WTC11 (cell line): ENCODE measurements around the gene CLCN6. TPM values are rescaled to one million over a fixed set of nuclear protein-coding genes. Genes with fewer than 3 reads are reported as not detected.

ENCODE experiments used
- ATAC-seq: fragments of 200-7000 bp; cut with Tn5 transposase; 2 replicates; pipeline ENCODE4 v1.10.0; 2021; ENCODE audit warnings: mild to moderate bottlenecking, moderate library complexity
- CTCF ChIA-PET: fragments of 300-600 bp; sonication (Branson Sonifier 250); formaldehyde crosslinking; loops from one replicate; lab custom pipeline; 2021; ENCODE audit warnings: antibody characterized with exemption; lab: Charles Lee
- POLR2A ChIA-PET: fragments of 350-600 bp; sonication (Branson Sonifier 250); formaldehyde crosslinking; loops from one replicate; lab custom pipeline; 2021; ENCODE audit warnings: antibody characterized with exemption; lab: Charles Lee
- DNase-seq: peaks from one replicate; pipeline ENCODE4 v3.0.0; 2021; ENCODE audit warnings: low spot score
- H3K27ac Mint-ChIP-seq: 2 replicates; pipeline ENCODE4 v1.8.0; 2021; ENCODE audit warnings: mixed read lengths
- H3K27me3 Mint-ChIP-seq: 2 replicates; pipeline ENCODE4 v1.8.0; 2021; ENCODE audit warnings: low read depth, mild to moderate bottlenecking, moderate library complexity, mixed read lengths
- H3K36me3 Mint-ChIP-seq: 2 replicates; pipeline ENCODE4 v1.8.0; 2021; ENCODE audit warnings: mixed read lengths
- H3K4me1 Mint-ChIP-seq: 2 replicates; pipeline ENCODE4 v1.8.0; 2022; ENCODE audit warnings: mixed read lengths
- H3K4me3 Mint-ChIP-seq: 2 replicates; pipeline ENCODE4 v1.8.0; 2021; ENCODE audit warnings: mild to moderate bottlenecking, moderate library complexity, mixed read lengths
- H3K9me3 Mint-ChIP-seq: 2 replicates; pipeline ENCODE4 v1.8.0; 2021; ENCODE audit warnings: mixed read lengths
- ATF1 ChIP-seq: sonication (generic); formaldehyde crosslinking; IDR thresholded peaks from 2 replicates; pipeline ENCODE4 v1.8.1; 2023; ENCODE audit warnings: mild to moderate bottlenecking, moderate library complexity, missing genetic modification reagents
- CREB1 ChIP-seq: sonication (generic); formaldehyde crosslinking; IDR thresholded peaks from 2 replicates; pipeline ENCODE4 v1.8.0; 2023; ENCODE audit warnings: mild to moderate bottlenecking, missing genetic modification reagents
- FOXJ3 ChIP-seq: sonication (generic); formaldehyde crosslinking; IDR thresholded peaks from 2 replicates; pipeline ENCODE4 v1.9.0; 2021; ENCODE audit warnings: missing genetic modification reagents, mild to moderate bottlenecking, borderline replicate concordance
- FOXK1 ChIP-seq: sonication (generic); formaldehyde crosslinking; IDR thresholded peaks from 2 replicates; pipeline ENCODE4 v1.8.0; 2022; ENCODE audit warnings: mild to moderate bottlenecking, moderate library complexity, missing genetic modification reagents
- GABPB1 ChIP-seq: sonication (generic); formaldehyde crosslinking; IDR thresholded peaks from 2 replicates; pipeline ENCODE4 v1.8.1; 2023; ENCODE audit warnings: mild to moderate bottlenecking, missing genetic modification reagents
- HMGA2 ChIP-seq: fragments of 250-450 bp; sonication (Bioruptor Pico); IDR thresholded peaks from 2 replicates; pipeline ENCODE4 v1.4.0; 2021; ENCODE audit warnings: mild to moderate bottlenecking, moderate library complexity
- KAT7 ChIP-seq: sonication (generic); formaldehyde crosslinking; IDR thresholded peaks from 2 replicates; pipeline ENCODE4 v1.8.1; 2023; ENCODE audit warnings: missing genetic modification reagents, mild to moderate bottlenecking, borderline replicate concordance
- NFATC4 ChIP-seq: fragments of 250-450 bp; sonication (Bioruptor Pico); IDR thresholded peaks from 2 replicates; pipeline ENCODE4 v1.9.0; 2021; ENCODE audit warnings: mild to moderate bottlenecking
- NFE2L1 ChIP-seq: sonication (generic); formaldehyde crosslinking; IDR thresholded peaks from 2 replicates; pipeline ENCODE4 v1.8.1; 2023; ENCODE audit warnings: missing genetic modification reagents
- NFYB ChIP-seq: sonication (generic); formaldehyde crosslinking; conservative IDR thresholded peaks from 2 replicates; pipeline ENCODE4 v1.8.0; 2022; ENCODE audit warnings: low read depth, missing genetic modification reagents
- NR1H2 ChIP-seq: sonication (generic); formaldehyde crosslinking; IDR thresholded peaks from 2 replicates; pipeline ENCODE4 v1.9.0; 2021; ENCODE audit warnings: mild to moderate bottlenecking, moderate library complexity, missing genetic modification reagents
- OVOL2 ChIP-seq: fragments of 250-450 bp; sonication (Bioruptor Pico); IDR thresholded peaks from 2 replicates; pipeline ENCODE4 v1.9.0; 2021; ENCODE audit warnings: mild to moderate bottlenecking, borderline replicate concordance
- RORB ChIP-seq: fragments of 250-450 bp; sonication (Bioruptor Pico); IDR thresholded peaks from 2 replicates; pipeline ENCODE4 v1.9.0; 2021; ENCODE audit warnings: mild to moderate bottlenecking
- SMAD3 ChIP-seq: sonication (generic); formaldehyde crosslinking; IDR thresholded peaks from 2 replicates; pipeline ENCODE4 v1.8.0; 2022; ENCODE audit warnings: missing genetic modification reagents, mild to moderate bottlenecking, borderline replicate concordance
- SP1 ChIP-seq: sonication (generic); formaldehyde crosslinking; conservative IDR thresholded peaks from 2 replicates; pipeline ENCODE4 v1.8.1; 2022; ENCODE audit warnings: missing genetic modification reagents
- TEAD4 ChIP-seq: sonication (generic); formaldehyde crosslinking; IDR thresholded peaks from 2 replicates; pipeline ENCODE4 v1.8.0; 2022; ENCODE audit warnings: mild to moderate bottlenecking, missing genetic modification reagents
- ZNF396 ChIP-seq: fragments of 250-450 bp; sonication (Bioruptor Pico); IDR thresholded peaks from 2 replicates; pipeline ENCODE4 v1.8.0; 2021; ENCODE audit warnings: mild to moderate bottlenecking, moderate library complexity, borderline replicate concordance
- ZNF416 ChIP-seq: fragments of 250-450 bp; sonication (Bioruptor Pico); IDR thresholded peaks from 2 replicates; pipeline ENCODE4 v1.9.0; 2021; ENCODE audit warnings: mild to moderate bottlenecking, inconsistent platforms
- total RNA-seq: library from RNA; stranded (reverse); gene quantifications from 3 replicates; pipeline ENCODE4 v1.2.3, GENCODE V29; 2021
- TF ChIP-seq, protein P1 (sequence below): fragments of 250-450 bp; sonication (Bioruptor Pico); IDR thresholded peaks from 2 replicates; pipeline ENCODE4 v1.9.0; 2021; ENCODE audit warnings: mild to moderate bottlenecking
- TF ChIP-seq, protein P2 (sequence below): fragments of 200-600 bp; IDR thresholded peaks from 2 replicates; pipeline ENCODE4 v1.8.0; 2022; ENCODE audit warnings: antibody characterized with exemption
- TF ChIP-seq, protein P3 (sequence below): sonication (generic); formaldehyde crosslinking; IDR thresholded peaks from 2 replicates; pipeline ENCODE4 v1.8.0; 2022; ENCODE audit warnings: mild to moderate bottlenecking, missing genetic modification reagents
- TF ChIP-seq, protein P4 (sequence below): fragments of 250-450 bp; sonication (Bioruptor Pico); IDR thresholded peaks from 2 replicates; pipeline ENCODE4 v1.8.0; 2021; ENCODE audit warnings: mild to moderate bottlenecking
- TF ChIP-seq, protein P5 (sequence below): sonication (generic); formaldehyde crosslinking; IDR thresholded peaks from 2 replicates; pipeline ENCODE4 v1.8.1; 2022; ENCODE audit warnings: mild to moderate bottlenecking, moderate library complexity, missing genetic modification reagents
- TF ChIP-seq, protein P6 (sequence below): sonication (generic); formaldehyde crosslinking; IDR thresholded peaks from 2 replicates; pipeline ENCODE4 v1.8.1; 2023; ENCODE audit warnings: mild to moderate bottlenecking, missing genetic modification reagents
- TF ChIP-seq, protein P7 (sequence below): sonication (generic); formaldehyde crosslinking; IDR thresholded peaks from 2 replicates; pipeline ENCODE4 v1.8.0; 2022; ENCODE audit warnings: mild to moderate bottlenecking, missing genetic modification reagents

CLCN6 gene
- total RNA-seq, 1 experiment from 2014 or later = 22.3 TPM

DNA sequence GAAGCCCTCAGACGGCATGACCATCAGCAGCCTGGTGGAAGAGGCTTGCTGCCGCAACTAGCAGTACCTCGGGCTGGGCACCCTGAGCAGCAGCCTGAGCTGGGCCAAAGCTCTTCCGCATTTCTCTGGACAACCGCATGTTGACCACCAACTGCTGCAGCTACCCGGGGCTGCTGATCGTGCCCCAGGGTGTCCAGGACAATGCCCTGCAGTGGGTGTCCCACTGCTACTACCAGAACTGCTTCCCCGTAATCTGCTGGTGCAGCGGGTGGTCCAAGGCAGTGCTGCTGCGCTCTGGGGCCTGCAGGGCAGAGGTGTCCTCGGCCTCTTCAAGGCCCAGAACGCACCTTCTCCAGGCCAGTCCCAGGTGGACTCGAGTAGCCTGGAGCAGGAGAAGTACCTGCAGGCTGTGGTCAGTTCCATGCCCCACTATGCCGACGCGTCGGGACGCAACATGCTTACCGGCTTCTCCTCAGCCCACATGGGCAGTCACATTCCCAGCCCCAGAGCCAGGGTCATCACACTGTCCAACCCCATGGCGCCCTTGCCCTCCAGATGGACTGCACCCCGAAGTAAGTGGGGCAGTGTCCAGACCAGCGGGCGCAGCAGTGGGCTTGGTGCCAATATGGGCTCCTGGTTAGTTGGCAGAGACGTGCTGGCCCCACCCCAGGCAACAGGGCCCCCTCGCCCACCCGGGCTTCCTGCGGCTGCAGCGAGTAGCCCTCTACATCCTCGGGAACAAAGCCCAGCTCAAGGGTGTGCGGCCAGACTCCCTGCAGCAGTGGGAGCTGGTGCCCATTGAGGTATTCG is 72.3 kb downstream of the CLCN6 start (continued):
- no peak for TF ChIP-seq NFE2L1 (CRISPR knock-in tag)
- no peak for TF ChIP-seq TEAD4 (CRISPR knock-in tag)
- no peak for TF ChIP-seq NR1H2 (CRISPR knock-in tag)
- TF ChIP-seq, protein P1, sequence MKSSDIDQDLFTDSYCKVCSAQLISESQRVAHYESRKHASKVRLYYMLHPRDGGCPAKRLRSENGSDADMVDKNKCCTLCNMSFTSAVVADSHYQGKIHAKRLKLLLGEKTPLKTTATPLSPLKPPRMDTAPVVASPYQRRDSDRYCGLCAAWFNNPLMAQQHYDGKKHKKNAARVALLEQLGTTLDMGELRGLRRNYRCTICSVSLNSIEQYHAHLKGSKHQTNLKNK (CRISPR knock-in tag) = no peak
- TF ChIP-seq HMGA2 = no peak
- TF ChIP-seq, protein P2, sequence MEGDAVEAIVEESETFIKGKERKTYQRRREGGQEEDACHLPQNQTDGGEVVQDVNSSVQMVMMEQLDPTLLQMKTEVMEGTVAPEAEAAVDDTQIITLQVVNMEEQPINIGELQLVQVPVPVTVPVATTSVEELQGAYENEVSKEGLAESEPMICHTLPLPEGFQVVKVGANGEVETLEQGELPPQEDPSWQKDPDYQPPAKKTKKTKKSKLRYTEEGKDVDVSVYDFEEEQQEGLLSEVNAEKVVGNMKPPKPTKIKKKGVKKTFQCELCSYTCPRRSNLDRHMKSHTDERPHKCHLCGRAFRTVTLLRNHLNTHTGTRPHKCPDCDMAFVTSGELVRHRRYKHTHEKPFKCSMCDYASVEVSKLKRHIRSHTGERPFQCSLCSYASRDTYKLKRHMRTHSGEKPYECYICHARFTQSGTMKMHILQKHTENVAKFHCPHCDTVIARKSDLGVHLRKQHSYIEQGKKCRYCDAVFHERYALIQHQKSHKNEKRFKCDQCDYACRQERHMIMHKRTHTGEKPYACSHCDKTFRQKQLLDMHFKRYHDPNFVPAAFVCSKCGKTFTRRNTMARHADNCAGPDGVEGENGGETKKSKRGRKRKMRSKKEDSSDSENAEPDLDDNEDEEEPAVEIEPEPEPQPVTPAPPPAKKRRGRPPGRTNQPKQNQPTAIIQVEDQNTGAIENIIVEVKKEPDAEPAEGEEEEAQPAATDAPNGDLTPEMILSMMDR = no peak
- TF ChIP-seq FOXK1 = no peak
- no peak for TF ChIP-seq SMAD3 (CRISPR knock-in tag)
- TF ChIP-seq, protein P3, sequence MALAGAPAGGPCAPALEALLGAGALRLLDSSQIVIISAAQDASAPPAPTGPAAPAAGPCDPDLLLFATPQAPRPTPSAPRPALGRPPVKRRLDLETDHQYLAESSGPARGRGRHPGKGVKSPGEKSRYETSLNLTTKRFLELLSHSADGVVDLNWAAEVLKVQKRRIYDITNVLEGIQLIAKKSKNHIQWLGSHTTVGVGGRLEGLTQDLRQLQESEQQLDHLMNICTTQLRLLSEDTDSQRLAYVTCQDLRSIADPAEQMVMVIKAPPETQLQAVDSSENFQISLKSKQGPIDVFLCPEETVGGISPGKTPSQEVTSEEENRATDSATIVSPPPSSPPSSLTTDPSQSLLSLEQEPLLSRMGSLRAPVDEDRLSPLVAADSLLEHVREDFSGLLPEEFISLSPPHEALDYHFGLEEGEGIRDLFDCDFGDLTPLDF (CRISPR knock-in tag) = no peak
- no peak for TF ChIP-seq KAT7 (CRISPR knock-in tag)
- TF ChIP-seq OVOL2 (CRISPR knock-in tag) = no peak
- TF ChIP-seq, all 79 proteins: peak for 0

DNA sequence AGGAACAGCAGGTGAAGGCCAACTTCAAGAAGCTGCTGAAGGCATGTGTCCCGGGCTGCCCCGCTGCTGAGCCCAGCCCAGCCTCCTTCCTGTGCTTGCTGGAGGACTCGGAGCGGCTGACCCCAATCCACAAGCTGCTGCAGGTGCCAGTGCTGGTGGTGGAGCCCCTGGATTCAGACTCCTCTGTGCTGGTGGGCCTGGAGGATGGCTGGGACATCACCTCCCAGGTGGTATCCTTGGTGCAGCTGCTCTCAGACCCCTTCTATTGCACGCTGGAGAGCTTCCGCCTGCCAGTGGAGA is 72.8 kb downstream of the CLCN6 start:
- Mint-ChIP-seq H3K27me3 (no peaks in the 10 kb centered on the region), H3K4me3 (no peak overlapping the region), H3K36me3 (no peaks in the 10 kb centered on the region), H3K4me1 (peaks cover 8% of the 10 kb centered on the region), H3K9me3 (peaks cover 11% of the 10 kb centered on the region), H3K27ac (no peak overlapping the region)
- ATAC-seq (no peak), DNase-seq (no peak)
- ChIA-PET POLR2A (no interaction called here), CTCF (interaction anchor here (1.2 kb wide), 1 partner anchor 40 kb away, joined by 3 read pairs; no protein-coding TSS in a partner anchor)
- TF ChIP-seq GABPB1 (CRISPR knock-in tag) = no peak
- TF ChIP-seq ZNF416 (CRISPR knock-in tag) = no peak
- TF ChIP-seq, protein P4, sequence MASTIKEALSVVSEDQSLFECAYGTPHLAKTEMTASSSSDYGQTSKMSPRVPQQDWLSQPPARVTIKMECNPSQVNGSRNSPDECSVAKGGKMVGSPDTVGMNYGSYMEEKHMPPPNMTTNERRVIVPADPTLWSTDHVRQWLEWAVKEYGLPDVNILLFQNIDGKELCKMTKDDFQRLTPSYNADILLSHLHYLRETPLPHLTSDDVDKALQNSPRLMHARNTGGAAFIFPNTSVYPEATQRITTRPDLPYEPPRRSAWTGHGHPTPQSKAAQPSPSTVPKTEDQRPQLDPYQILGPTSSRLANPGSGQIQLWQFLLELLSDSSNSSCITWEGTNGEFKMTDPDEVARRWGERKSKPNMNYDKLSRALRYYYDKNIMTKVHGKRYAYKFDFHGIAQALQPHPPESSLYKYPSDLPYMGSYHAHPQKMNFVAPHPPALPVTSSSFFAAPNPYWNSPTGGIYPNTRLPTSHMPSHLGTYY (CRISPR knock-in tag) = no peak
- no peak for TF ChIP-seq NFYB (CRISPR knock-in tag)
- TF ChIP-seq, protein P3 (CRISPR knock-in tag) = no peak
- TF ChIP-seq TEAD4 (CRISPR knock-in tag) = no peak
- TF ChIP-seq RORB (CRISPR knock-in tag) = no peak
- no peak for TF ChIP-seq NFATC4 (CRISPR knock-in tag)
- TF ChIP-seq, protein P5, sequence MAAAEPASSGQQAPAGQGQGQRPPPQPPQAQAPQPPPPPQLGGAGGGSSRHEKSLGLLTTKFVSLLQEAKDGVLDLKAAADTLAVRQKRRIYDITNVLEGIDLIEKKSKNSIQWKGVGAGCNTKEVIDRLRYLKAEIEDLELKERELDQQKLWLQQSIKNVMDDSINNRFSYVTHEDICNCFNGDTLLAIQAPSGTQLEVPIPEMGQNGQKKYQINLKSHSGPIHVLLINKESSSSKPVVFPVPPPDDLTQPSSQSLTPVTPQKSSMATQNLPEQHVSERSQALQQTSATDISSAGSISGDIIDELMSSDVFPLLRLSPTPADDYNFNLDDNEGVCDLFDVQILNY (CRISPR knock-in tag) = no peak
- TF ChIP-seq ZNF396 (CRISPR knock-in tag) = no peak
- TF ChIP-seq, protein P6, sequence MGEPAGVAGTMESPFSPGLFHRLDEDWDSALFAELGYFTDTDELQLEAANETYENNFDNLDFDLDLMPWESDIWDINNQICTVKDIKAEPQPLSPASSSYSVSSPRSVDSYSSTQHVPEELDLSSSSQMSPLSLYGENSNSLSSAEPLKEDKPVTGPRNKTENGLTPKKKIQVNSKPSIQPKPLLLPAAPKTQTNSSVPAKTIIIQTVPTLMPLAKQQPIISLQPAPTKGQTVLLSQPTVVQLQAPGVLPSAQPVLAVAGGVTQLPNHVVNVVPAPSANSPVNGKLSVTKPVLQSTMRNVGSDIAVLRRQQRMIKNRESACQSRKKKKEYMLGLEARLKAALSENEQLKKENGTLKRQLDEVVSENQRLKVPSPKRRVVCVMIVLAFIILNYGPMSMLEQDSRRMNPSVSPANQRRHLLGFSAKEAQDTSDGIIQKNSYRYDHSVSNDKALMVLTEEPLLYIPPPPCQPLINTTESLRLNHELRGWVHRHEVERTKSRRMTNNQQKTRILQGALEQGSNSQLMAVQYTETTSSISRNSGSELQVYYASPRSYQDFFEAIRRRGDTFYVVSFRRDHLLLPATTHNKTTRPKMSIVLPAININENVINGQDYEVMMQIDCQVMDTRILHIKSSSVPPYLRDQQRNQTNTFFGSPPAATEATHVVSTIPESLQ = no peak
- no peak for TF ChIP-seq ATF1 (CRISPR knock-in tag)
- no peak for TF ChIP-seq SP1
- no peak for TF ChIP-seq CREB1 (CRISPR knock-in tag)
- TF ChIP-seq FOXJ3 (CRISPR knock-in tag) = no peak
- TF ChIP-seq, protein P7, sequence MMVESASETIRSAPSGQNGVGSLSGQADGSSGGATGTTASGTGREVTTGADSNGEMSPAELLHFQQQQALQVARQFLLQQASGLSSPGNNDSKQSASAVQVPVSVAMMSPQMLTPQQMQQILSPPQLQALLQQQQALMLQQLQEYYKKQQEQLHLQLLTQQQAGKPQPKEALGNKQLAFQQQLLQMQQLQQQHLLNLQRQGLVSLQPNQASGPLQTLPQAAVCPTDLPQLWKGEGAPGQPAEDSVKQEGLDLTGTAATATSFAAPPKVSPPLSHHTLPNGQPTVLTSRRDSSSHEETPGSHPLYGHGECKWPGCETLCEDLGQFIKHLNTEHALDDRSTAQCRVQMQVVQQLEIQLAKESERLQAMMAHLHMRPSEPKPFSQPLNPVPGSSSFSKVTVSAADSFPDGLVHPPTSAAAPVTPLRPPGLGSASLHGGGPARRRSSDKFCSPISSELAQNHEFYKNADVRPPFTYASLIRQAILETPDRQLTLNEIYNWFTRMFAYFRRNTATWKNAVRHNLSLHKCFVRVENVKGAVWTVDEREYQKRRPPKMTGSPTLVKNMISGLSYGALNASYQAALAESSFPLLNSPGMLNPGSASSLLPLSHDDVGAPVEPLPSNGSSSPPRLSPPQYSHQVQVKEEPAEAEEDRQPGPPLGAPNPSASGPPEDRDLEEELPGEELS = no peak
